CD4-positive, alpha-beta T cell (primary cell): Measurements from ENCODE around the gene IQGAP2. TPM values are rescaled to one million over a fixed set of nuclear protein-coding genes. Genes with fewer than 3 reads are reported as not detected.

Experiments
- ATAC-seq: fragments of 200-7000 bp; cut with Tn5 transposase; one replicate; pipeline ENCODE4 v1.10.0; 2022; ENCODE audit warnings: mild to moderate bottlenecking; ENCODE audit not compliant: poor library complexity
- CTCF ChIA-PET: fragments of 350-600 bp; sonication (Branson Sonifier 250); formaldehyde crosslinking; loops from one replicate; lab custom pipeline; 2021; ENCODE audit warnings: antibody characterized with exemption, inconsistent platforms; lab: Charles Lee
- POLR2A ChIA-PET: fragments of 350-600 bp; sonication (Branson Sonifier 250); formaldehyde crosslinking; loops from one replicate; lab custom pipeline; 2021; ENCODE audit warnings: antibody characterized with exemption, inconsistent platforms; lab: Charles Lee
- DNase-seq, 14 experiments: peaks; one replicate each; pipeline ENCODE4 v3.0.0-alpha.2; 2013 to 2020; ENCODE audit warnings: mixed read lengths in 2 of 14
- H3K27ac ChIP-seq, 2 donors: one replicate each; pipeline versions ENCODE4 v1.5.1 to v1.7.0; 2013; ENCODE audit warnings: low read length in 2 of 2, low read depth in 1 of 2, mild to moderate bottlenecking in 1 of 2
- H3K27me3 ChIP-seq, 2 experiments: 1 replicate in 1 of 2; 2 replicates in 1 of 2; pipeline versions ENCODE4 v1.6.1 to v1.7.0; 2013; ENCODE audit warnings: low read length in 2 of 2, control low read depth in 1 of 2, mild to moderate bottlenecking in 1 of 2, moderate library complexity in 1 of 2; ENCODE audit not compliant: insufficient read depth in 2 of 2, control insufficient read depth in 1 of 2
- H3K36me3 ChIP-seq: one replicate; pipeline ENCODE4 v1.6.1; 2013; ENCODE audit warnings: low read length, control low read depth; ENCODE audit not compliant: insufficient read depth
- H3K4me1 ChIP-seq: one replicate; pipeline ENCODE4 v1.6.1; 2013; ENCODE audit warnings: low read length, control low read depth; ENCODE audit not compliant: insufficient read depth
- H3K4me3 ChIP-seq: one replicate; pipeline ENCODE4 v1.5.1; 2013; ENCODE audit warnings: mild to moderate bottlenecking, low read length, moderate library complexity
- H3K9me3 ChIP-seq, 2 experiments: 1 replicate in 1 of 2; 2 replicates in 1 of 2; pipeline versions ENCODE4 v1.6.1 to v1.7.0; 2013; ENCODE audit warnings: low read length in 2 of 2, mild to moderate bottlenecking in 2 of 2, control low read depth in 1 of 2, moderate library complexity in 1 of 2; ENCODE audit not compliant: control insufficient read depth in 1 of 2, insufficient read depth in 1 of 2
- H3K27ac Mint-ChIP-seq: one replicate; pipeline ENCODE4 v1.8.0; 2020; ENCODE audit warnings: mixed read lengths
- H3K27me3 Mint-ChIP-seq: one replicate; pipeline ENCODE4 v1.8.0; 2021; ENCODE audit warnings: mixed read lengths
- H3K36me3 Mint-ChIP-seq: one replicate; pipeline ENCODE4 v1.8.0; 2021; ENCODE audit warnings: low read depth, mixed read lengths
- H3K4me1 Mint-ChIP-seq: one replicate; pipeline ENCODE4 v1.8.0; 2021; ENCODE audit warnings: low read depth, mixed read lengths
- H3K4me3 Mint-ChIP-seq: one replicate; pipeline ENCODE4 v1.8.0; 2020; ENCODE audit warnings: mild to moderate bottlenecking, mixed read lengths
- H3K9me3 Mint-ChIP-seq: one replicate; pipeline ENCODE4 v1.8.0; 2020; ENCODE audit warnings: mixed read lengths
- intact Hi-C, 2 experiments: fragments of 100-400 bp; cut with DNase I in 1 of 2; cut with micrococcal nuclease in 1 of 2; formaldehyde crosslinking; loops; one replicate each; pipeline versions ENCODE4 v1.15.1 to v1.9.0; 2023 to 2025; cut with DNase I, micrococcal nuclease
- total RNA-seq, 174 experiments: library from RNA in 2 of 174; stranded (reverse) in 2 of 174; gene quantifications; one replicate each; pipeline ENCODE4 v1.2.3 and lab custom pipeline; 2021 to 2026
- TF ChIP-seq, protein P1 (sequence below): fragments of 200-600 bp; IDR thresholded peaks from one replicate; pipeline ENCODE4 v1.8.0; 2022; ENCODE audit warnings: antibody characterized with exemption, mild to moderate bottlenecking

The IQGAP2 gene
- total RNA-seq, 2 experiments from 2014 or later = 58.8 TPM

DNA sequence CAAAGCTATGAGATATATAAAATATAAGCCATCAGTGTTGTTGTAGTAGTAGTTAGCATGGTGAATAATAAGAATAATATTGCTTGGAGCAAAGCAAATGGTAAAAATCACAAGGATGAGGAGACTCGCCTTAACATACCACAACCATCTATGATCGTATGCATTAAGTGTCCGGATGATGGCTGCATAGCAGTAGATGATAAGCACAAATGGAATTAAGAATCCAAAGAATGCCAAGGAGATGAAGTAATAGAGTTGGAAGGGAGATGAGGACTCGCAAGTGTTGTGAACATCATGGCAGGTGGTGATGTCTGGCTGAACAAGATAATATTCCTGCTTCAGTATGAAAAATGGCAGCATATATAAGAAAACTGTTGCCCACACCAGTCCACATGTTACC lies 214.6 kb downstream of the IQGAP2 start:
- H3K36me3 Mint-ChIP-seq = peaks cover 84% of the 10 kb centered on the region
- no peaks in the 10 kb centered on the region for H3K27me3 Mint-ChIP-seq
- POLR2A ChIA-PET = no interaction called here
- no peak overlapping the region for H3K4me3 Mint-ChIP-seq
- DNase-seq = no peak
- intact Hi-C loops = no loop called here
- H3K4me1 ChIP-seq = no peaks in the 10 kb centered on the region
- TF ChIP-seq, protein P1, sequence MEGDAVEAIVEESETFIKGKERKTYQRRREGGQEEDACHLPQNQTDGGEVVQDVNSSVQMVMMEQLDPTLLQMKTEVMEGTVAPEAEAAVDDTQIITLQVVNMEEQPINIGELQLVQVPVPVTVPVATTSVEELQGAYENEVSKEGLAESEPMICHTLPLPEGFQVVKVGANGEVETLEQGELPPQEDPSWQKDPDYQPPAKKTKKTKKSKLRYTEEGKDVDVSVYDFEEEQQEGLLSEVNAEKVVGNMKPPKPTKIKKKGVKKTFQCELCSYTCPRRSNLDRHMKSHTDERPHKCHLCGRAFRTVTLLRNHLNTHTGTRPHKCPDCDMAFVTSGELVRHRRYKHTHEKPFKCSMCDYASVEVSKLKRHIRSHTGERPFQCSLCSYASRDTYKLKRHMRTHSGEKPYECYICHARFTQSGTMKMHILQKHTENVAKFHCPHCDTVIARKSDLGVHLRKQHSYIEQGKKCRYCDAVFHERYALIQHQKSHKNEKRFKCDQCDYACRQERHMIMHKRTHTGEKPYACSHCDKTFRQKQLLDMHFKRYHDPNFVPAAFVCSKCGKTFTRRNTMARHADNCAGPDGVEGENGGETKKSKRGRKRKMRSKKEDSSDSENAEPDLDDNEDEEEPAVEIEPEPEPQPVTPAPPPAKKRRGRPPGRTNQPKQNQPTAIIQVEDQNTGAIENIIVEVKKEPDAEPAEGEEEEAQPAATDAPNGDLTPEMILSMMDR = no peak
- no peak for ATAC-seq
- no peak overlapping the region for H3K27ac ChIP-seq
- H3K9me3 Mint-ChIP-seq = no peaks in the 10 kb centered on the region
- H3K27ac Mint-ChIP-seq = no peak overlapping the region
- CTCF ChIA-PET = no interaction called here
- no peaks in the 10 kb centered on the region for H3K4me1 Mint-ChIP-seq
- H3K4me3 ChIP-seq = no peak overlapping the region
- H3K27me3 ChIP-seq = no peaks in the 10 kb centered on the region
- peaks cover 61% of the 10 kb centered on the region for H3K36me3 ChIP-seq
- no peaks in the 10 kb centered on the region for H3K9me3 ChIP-seq

DNA sequence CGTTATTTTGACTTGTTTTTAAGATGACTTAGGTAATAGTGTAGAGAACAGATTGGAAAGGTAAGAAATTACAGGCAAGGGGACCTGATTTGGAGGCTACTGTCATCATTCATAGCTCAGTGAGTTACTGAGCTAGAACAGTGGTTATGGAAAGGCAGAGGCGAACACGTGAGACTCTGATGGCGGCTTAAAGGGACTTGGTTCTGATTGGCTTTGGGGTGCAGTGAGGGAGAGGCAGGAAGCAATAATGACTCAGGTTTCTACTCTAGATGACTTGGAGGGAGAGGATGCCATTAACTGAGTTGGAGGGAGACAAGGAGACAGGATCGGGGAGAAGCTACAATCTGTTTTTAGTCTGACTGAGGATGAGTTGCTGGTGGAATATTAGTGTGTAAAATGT lies 217.1 kb downstream of the IQGAP2 start:
- H3K4me1 ChIP-seq = no peaks in the 10 kb centered on the region
- H3K4me3 ChIP-seq = no peak overlapping the region
- Mint-ChIP-seq H3K27me3 (no peaks in the 10 kb centered on the region), H3K4me1 (no peaks in the 10 kb centered on the region), H3K36me3 (peaks cover 67% of the 10 kb centered on the region), H3K4me3 (no peak overlapping the region), H3K27ac (no peak overlapping the region), H3K9me3 (no peaks in the 10 kb centered on the region)
- TF ChIP-seq, protein P1 = no peak
- no peak for DNase-seq
- intact Hi-C loops = no loop called here
- CTCF ChIA-PET = interaction anchor here (1.8 kb wide), 1 partner anchor 18 kb away, joined by 6 read pairs; no protein-coding TSS in a partner anchor
- no peaks in the 10 kb centered on the region for H3K9me3 ChIP-seq
- no peak for ATAC-seq
- H3K27ac ChIP-seq = no peak overlapping the region
- POLR2A ChIA-PET = no interaction called here
- H3K36me3 ChIP-seq = peaks cover 48% of the 10 kb centered on the region
- H3K27me3 ChIP-seq = no peaks in the 10 kb centered on the region

DNA sequence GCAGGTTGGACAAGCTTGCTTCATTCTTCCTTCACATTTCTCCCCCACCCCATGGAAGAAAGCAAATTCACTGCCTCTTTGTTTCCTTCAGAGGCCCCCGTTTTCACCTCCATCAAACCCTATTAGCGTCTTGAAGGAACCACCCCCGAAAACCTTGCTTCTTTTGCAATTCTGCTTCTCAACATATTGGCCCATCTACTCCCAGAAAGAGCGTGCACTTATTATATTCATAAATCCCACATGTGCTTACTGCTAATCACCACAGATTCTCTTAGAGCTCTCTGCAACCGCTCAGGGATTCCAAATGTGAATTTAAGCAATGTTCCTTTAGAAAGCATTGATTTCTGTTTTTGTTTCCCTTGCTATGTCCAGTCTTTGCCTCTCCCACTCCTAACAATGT lies 219.0 kb downstream of the IQGAP2 start:
- DNase-seq (no peak), ATAC-seq (no peak)
- Mint-ChIP-seq H3K27ac (no peak overlapping the region), H3K9me3 (no peaks in the 10 kb centered on the region), H3K27me3 (no peaks in the 10 kb centered on the region), H3K4me1 (no peaks in the 10 kb centered on the region), H3K36me3 (peaks cover 64% of the 10 kb centered on the region), H3K4me3 (no peak overlapping the region)
- Histone ChIP-seq H3K27me3 (no peaks in the 10 kb centered on the region), H3K27ac (no peak overlapping the region), H3K9me3 (no peaks in the 10 kb centered on the region), H3K4me1 (no peaks in the 10 kb centered on the region), H3K4me3 (no peak overlapping the region), H3K36me3 (peaks cover 43% of the 10 kb centered on the region)
- intact Hi-C loops = no loop called here
- TF ChIP-seq, protein P1 = no peak
- CTCF ChIA-PET = no interaction called here
- POLR2A ChIA-PET = no interaction called here
